ENCODE results near the gene SNX20.

GRCh38 chr16:50673496-50674275 is 7.4 kb downstream of the SNX20 start:
- TF ChIP-seq CTCF (IDR thresholded peaks at IDR 0.05; ENCODE audit: insufficient read depth, low read length, poor library complexity, severe bottlenecking): no peak
- no peak for TF ChIP-seq EZH2phosphoT487 (conservative IDR thresholded peaks at IDR 0.05; ENCODE audit: low read length)

Data from SU-DHL-6 (cell line).